COLO668 (cell line): ENCODE data around the gene ABCA3.
A peak's percentile ranks its signal among the peaks of the same experiment; 100 is the strongest.

Source experiments
- DNase-seq: peaks from one replicate; lab custom pipeline; 2025; ENCODE audit not compliant: unreplicated experiment; lab: John Stamatoyannopoulos, UW

Gene ABCA3

GRCh38 chr16:2235695-2236336, 104.7 kb downstream of the ABCA3 start:
- DNase-seq = peak; percentile 83

DNA sequence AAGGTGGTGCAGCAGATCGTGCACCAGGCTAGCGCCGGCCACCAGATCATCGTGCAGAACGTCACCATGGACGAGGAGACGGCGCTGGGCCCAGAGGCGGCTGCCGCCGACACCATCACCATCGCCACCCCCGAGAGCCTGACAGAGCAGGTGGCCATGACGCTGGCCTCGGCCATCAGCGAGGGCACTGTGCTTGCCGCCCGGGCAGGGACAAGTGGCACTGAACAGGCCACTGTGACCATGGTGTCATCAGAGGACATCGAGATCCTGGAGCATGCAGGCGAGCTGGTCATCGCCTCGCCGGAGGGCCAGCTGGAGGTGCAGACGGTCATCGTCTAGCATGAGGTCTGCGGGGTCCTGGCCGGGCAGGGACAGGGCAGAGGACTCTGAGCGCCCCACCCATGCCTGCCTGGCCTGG, 105.3 kb downstream of the ABCA3 start:
- DNase-seq = no peak

GRCh38 chr16:2234813-2235170, 105.7 kb downstream of the ABCA3 start:
- DNase-seq = no peak

DNA sequence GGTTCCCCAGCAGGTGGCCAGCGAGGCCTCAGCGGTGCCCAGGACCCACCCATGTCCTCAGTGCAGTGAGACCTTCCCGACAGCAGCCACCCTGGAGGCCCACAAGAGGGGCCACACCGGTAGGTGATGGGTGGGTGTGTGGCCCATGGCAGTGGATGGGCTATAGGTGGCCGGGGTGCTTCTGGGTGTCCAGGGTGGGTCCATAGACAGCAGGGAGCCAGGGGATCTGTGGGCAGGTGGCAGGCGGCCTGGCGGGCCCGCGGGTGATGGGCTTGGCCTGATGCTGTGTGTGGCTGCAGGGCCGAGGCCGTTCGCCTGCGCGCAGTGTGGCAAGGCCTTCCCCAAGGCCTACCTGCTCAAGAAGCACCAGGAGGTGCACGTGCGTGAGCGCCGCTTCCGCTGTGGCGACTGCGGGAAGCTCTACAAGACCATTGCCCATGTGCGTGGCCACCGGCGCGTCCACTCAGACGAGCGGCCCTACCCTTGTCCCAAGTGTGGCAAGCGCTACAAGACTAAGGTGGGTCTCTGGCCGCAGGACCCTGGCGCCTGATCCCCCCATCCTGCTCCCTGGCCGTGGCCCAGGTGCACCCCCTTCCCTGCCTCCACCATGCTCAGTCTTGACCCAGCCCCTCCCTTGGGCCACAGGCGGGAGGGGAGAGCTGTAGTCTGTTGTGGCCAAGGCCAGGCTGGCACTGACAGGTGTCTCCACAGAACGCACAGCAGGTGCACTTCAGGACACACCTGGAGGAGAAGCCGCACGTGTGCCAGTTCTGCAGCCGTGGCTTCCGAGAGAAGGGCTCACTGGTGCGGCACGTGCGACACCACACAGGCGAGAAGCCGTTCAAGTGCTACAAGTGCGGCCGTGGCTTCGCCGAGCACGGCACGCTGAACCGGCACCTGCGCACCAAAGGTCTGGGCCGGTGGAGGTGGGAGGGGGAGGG, 106.4 kb downstream of the ABCA3 start:
- peak; percentile 96 for DNase-seq

DNA sequence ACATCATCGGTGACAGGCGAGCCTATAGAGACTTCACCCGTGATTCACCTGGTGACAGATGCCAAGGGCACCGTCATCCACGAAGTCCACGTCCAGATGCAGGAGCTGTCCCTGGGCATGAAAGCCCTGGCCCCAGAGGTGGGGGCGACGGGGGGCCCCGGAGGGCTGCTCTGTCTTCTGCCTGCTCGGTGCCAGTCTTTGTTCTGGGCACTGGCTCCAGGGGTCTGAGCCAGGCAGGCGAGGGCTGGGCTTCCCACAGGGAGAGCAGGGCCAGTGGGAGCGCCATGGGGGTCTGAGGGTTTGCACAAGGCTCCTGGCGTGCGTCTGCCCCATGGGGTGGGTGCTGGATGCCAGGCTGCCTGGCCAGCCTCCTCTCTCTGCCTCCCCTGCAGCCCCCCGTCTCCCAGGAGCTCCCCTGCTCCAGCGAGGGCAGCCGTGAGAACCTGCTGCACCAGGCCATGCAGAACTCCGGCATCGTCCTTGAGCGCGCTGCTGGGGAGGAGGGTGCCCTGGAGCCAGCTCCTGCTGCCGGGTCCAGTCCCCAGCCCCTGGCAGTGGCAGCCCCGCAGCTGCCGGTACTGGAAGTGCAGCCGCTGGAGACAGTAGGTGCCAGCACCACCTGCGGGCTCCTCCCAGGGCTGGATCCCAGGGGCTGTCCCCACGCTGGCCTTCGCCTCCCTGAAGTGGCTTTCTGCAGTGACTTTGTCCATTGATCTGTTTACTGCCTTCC, 107.3 kb downstream of the ABCA3 start:
- peak; percentile 84 for DNase-seq

GRCh38 chr16:2232094-2232990, 108.2 kb downstream of the ABCA3 start:
- no peak for DNase-seq

- DNase-seq = peak; percentile 71
Observed at GRCh38 chr16:2231016-2231931, 109.3 kb downstream of the ABCA3 start.

- DNase-seq = peak; percentile 59
Observed at GRCh38 chr16:2230376-2230775, 110.2 kb downstream of the ABCA3 start.

DNA sequence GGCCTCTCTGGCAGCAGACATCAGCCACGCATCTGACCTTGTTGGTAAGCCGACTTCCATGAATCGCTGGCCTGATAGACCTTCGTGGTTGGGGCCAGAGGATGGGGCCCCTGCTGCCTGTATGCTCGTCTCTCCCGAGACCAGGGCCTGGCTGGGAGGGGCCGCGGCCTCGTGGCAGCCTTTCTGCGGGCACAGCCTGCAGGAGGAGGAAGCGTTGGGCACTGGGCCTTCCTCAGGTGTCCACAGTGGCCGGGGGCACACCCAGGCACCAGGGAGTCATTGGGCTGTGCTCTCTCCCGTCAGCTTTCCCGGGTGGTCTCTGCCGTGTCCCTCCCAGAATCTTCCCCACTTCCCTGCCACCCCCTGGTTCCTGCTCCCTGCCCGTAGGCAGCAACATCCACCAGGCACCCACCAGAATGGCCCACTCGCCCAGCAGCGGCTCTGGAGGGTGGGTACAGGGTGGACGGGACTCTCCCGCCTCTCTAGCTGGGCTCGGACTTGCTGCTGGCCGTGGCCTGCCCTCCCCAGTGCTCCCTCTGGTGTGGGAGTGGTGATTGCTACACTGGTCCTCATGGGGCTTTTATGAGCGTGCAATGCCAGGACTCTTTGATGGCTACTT, 110.8 kb downstream of the ABCA3 start:
- DNase-seq = no peak

GRCh38 chr16:2229091-2229490, 111.4 kb downstream of the ABCA3 start:
- DNase-seq = no peak

DNA sequence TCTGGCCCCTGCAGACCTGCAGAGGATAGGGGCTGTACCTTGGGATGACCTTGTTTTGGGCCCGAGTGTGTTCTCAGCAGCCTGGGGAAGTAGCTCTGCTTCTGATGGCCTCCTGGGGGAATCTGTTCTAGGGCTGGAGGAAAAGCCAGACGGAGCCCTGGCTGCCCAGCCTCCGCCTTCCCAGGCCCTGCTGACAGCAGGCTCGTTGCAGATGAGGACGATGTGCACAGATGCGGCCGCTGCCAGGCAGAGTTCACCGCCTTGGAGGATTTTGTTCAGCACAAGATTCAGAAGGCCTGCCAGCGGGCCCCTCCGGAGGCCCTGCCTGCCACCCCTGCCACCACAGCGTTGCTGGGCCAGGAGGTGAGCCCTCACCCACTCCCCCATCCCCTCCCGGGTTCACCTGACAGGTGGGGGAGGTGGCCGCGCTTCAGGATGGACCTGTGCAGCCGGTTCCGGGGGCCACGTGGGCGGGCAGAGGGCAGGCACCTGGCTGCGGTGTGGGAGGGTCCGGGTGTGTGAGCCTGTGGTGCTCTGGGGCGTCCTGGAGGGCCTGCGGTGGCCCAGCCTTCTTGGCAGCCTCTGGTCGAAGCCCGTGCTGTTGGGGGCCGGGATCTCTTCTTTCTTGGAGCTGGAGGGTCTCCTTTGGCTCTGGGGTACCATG, 112.2 kb downstream of the ABCA3 start:
- DNase-seq = no peak

DNA sequence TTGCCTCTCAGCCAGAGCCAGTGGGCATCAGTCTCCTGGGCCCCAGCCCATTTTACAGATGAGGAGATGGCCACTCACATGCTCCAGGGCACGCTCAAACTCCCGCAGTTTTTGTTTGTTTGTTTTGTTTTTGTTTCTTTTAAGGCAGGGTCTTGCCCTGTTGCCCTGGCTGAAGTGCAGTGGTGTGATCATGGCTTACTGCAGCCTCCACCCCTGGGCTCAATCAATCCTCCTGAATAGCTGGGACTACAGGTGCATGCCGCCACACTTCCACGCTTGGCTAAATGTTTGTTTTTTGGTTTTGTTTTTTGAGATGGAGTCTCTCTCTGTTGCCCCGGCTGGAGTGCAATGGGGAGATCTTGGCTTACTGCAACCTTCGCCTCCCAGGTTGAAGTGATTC, 113.6 kb downstream of the ABCA3 start:
- no peak for DNase-seq

DNA sequence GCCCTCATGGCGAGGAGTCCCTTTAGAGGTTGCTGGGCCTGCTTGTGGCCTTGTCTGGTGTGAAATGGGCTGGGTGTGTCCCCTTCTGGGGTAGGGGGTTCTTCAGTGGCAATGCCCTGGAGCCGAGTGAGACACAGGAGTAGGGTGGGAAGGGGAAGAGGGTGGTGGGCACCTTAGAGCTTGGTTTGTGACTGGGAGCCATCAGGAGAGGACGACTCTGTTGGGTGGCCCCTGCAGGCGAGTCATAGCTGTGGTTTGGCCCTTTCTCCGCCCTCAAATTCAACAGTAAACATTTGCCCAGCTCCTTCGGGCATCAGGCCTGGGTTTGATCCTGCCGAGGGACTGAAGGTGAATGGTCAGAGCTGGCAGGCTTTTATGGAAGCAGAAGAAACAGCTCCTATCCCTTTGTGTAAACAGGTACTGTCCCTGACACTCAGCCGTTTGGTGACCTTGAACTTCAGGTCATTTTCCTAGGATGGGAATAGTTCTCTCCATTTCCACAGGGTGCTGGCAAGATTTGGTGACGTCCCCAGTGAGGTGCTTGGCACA, 114.2 kb downstream of the ABCA3 start:
- DNase-seq = peak; percentile 31
